ENCODE data around the gene PDP2. TPM values are rescaled to one million over a fixed set of nuclear protein-coding genes. Genes with fewer than 3 reads are reported as not detected.
"Not testable (repeated sequence)": the region's sequence is repeated elsewhere in the genome, so short reads cannot be mapped to it uniquely, and the experiment has no call there.

PDP2 gene
- total RNA-seq, 2 experiments from 2014 or later: 24.2 to 26.9 TPM

GRCh38 chr16:66853261-66854139 is 26.8 kb upstream of the PDP2 start:
- DNase-seq (no peak), ATAC-seq (no peak)
- H3K4me3 Mint-ChIP-seq: no peak overlapping the region
- H3K36me3 Mint-ChIP-seq (ENCODE audit: low read depth): no peaks in the 10 kb centered on the region
- no peaks in the 10 kb centered on the region for H3K9me3 Mint-ChIP-seq (ENCODE audit: insufficient read depth)
- H3K27ac Mint-ChIP-seq: no peak overlapping the region
- POLR2A ChIA-PET: no interaction called here
- H3K27me3 Mint-ChIP-seq (ENCODE audit: low read depth): no peaks in the 10 kb centered on the region
- CTCF ChIA-PET: interaction anchor here (1.2 to 1.7 kb wide), 2 partner anchors 14 to 22 kb away, joined by 6 to 10 read pairs; partner anchors contain the start of gene NAE1
- peaks cover 8% of the 10 kb centered on the region for H3K4me1 Mint-ChIP-seq (ENCODE audit: low read depth)

DNA sequence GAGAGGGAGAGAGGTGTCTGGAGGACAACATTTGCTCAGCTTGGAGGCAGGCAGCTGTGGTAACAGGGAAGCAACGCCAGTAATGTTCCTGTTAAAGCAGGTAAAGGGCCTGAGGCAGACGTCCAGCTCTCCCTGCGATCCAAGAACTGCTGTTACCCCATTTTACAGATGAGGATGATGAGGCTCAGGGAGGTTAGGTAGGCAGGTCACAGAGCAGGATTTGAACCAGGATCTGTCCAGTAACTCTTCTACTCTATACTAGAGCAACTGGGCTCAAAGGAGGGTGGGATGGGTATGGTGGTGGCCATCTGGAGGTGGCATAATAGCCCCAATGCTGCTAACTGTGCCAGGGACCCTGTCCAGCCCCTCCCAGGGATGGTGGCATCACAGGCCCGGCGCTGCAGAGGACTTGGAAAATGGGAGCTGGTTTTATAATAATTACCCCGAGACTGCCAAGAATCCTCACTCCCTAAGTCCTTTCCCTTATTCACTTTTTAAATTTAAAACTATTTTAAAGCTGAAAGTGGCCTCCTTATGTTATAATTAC is 24.1 kb upstream of the PDP2 start:
- H3K4me1 Mint-ChIP-seq (ENCODE audit: low read depth): peaks cover 7% of the 10 kb centered on the region
- DNase-seq (no peak), ATAC-seq (no peak)
- H3K27me3 Mint-ChIP-seq (ENCODE audit: low read depth): no peaks in the 10 kb centered on the region
- H3K36me3 Mint-ChIP-seq (ENCODE audit: low read depth): no peaks in the 10 kb centered on the region
- no peak overlapping the region for H3K4me3 Mint-ChIP-seq
- no peaks in the 10 kb centered on the region for H3K9me3 Mint-ChIP-seq (ENCODE audit: insufficient read depth)
- CTCF ChIA-PET: interaction anchor here (0.7 to 3.7 kb wide), 4 partner anchors 11 to 25 kb away, joined by 3 to 22 read pairs (median 10); partner anchors contain the start of gene NAE1
- H3K27ac Mint-ChIP-seq: no peak overlapping the region
- POLR2A ChIA-PET: no interaction called here

DNA sequence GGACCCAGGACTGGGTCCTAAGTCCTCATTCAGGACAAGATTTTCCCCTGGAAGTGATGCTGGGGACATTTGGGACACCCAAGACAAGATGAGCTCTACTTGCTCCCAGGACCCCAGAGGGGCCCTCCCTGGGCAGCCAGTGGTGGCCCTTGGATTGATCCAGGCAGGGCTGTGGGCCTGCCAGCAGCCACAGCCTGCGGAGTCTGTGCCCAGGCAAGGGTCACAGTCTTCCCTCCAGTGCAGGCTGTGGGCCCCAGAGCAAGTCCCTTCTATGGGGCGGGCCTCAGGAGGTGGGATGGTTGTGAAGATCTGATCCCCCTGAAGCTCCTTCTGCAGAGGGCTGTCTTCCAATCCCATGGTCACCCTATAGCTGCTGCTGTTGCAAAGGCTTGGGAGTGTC is 23.5 kb upstream of the PDP2 start:
- POLR2A ChIA-PET: no interaction called here
- no peaks in the 10 kb centered on the region for H3K27me3 Mint-ChIP-seq (ENCODE audit: low read depth)

DNA sequence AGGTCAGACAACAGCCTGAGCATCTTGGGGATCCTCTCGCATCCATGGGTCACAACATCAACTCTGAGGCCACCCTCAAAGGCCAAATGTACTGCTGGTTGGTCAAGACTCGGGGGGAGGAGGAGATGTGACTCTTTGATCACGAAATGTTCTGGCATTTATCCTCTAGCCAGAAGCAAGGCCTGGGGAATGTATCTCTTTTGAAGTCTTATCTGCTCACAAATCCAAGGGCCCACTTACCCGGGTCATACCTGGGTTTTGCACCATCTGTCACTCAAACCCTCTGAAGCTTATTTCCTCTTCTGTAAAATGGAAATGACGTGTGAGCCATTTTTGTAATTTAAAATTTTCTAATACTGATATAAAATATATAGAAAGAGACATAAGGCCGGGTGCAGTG is 22.9 kb upstream of the PDP2 start:
- no peaks in the 10 kb centered on the region for H3K36me3 Mint-ChIP-seq (ENCODE audit: low read depth)
- DNase-seq (no peak), ATAC-seq (no peak)
- POLR2A ChIA-PET: no interaction called here
- peaks cover 5% of the 10 kb centered on the region for H3K4me1 Mint-ChIP-seq (ENCODE audit: low read depth)
- no peaks in the 10 kb centered on the region for H3K27me3 Mint-ChIP-seq (ENCODE audit: low read depth)
- CTCF ChIA-PET: interaction anchor here (2.0 to 3.7 kb wide), 3 partner anchors 10 to 27 kb away, joined by 7 to 22 read pairs (median 14); partner anchors contain the start of gene NAE1
- no peaks in the 10 kb centered on the region for H3K9me3 Mint-ChIP-seq (ENCODE audit: insufficient read depth)
- no peak overlapping the region for H3K27ac Mint-ChIP-seq
- H3K4me3 Mint-ChIP-seq: no peak overlapping the region

More for the DNA sequence above, 23.5 kb upstream of the PDP2 start:
- no peak overlapping the region for H3K4me3 Mint-ChIP-seq
- H3K4me1 Mint-ChIP-seq (ENCODE audit: low read depth): peaks cover 6% of the 10 kb centered on the region
- no peaks in the 10 kb centered on the region for H3K9me3 Mint-ChIP-seq (ENCODE audit: insufficient read depth)
- DNase-seq (no peak), ATAC-seq (no peak)
- H3K27ac Mint-ChIP-seq: no peak overlapping the region
- H3K36me3 Mint-ChIP-seq (ENCODE audit: low read depth): no peaks in the 10 kb centered on the region
- CTCF ChIA-PET: interaction anchor here (0.7 to 3.7 kb wide), 4 partner anchors 11 to 26 kb away, joined by 3 to 22 read pairs (median 10); partner anchors contain the start of gene NAE1

DNA sequence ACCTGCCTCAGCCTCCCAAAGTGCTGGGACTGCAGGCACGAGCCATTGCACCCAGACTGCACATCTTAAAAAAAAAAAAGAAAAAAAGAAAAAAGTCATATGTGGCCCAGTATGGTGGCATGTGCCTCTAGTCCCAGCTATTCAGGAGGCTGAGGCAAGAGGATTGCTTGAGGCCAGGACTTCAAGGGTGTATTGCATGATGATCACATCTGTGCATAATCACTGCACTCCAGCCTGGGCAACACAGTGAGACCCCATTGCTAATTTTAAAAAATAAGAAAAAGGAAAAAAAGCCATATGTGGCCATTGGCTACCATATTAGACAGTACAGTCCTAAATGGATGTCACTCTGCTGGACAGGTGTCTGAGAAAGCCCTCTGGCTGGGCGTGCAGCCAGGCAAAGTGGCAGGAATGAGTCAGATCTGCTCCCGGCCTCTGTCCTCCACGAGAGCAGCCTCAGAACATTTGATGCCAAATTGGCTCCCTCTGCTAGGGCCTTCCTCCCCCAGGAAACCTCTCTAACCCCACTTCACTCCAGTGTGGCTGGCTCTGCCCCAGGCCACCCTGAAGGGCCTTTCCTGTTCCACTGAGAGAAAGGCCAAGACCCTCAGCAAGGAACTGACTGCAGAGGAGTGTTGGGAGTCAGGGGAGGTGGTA is 21.4 kb upstream of the PDP2 start:
- Mint-ChIP-seq H3K9me3 (ENCODE audit: insufficient read depth) (no peaks in the 10 kb centered on the region), H3K27me3 (ENCODE audit: low read depth) (no peaks in the 10 kb centered on the region), H3K4me3 (no peak overlapping the region), H3K27ac (no peak overlapping the region), H3K36me3 (ENCODE audit: low read depth) (no peaks in the 10 kb centered on the region), H3K4me1 (ENCODE audit: low read depth) (no peaks in the 10 kb centered on the region)
- no peak for DNase-seq
- POLR2A ChIA-PET: no interaction called here
- no peak for ATAC-seq
- CTCF ChIA-PET: interaction anchor here (2.1 to 3.7 kb wide), 2 partner anchors 9 to 28 kb away, joined by 13 to 22 read pairs; partner anchors contain the start of gene NAE1

GRCh38 chr16:66859397-66860068 is 20.8 kb upstream of the PDP2 start:
- ChIA-PET POLR2A (no interaction called here), CTCF (interaction anchor here (1.2 to 2.1 kb wide), 3 partner anchors 9 to 29 kb away, joined by 4 to 13 read pairs (median 6); partner anchors contain the start of genes NAE1 and PDP2)
- Mint-ChIP-seq H3K4me3 (no peak overlapping the region), H3K9me3 (ENCODE audit: insufficient read depth) (no peaks in the 10 kb centered on the region), H3K4me1 (ENCODE audit: low read depth) (no peaks in the 10 kb centered on the region), H3K27me3 (ENCODE audit: low read depth) (no peaks in the 10 kb centered on the region), H3K36me3 (ENCODE audit: low read depth) (no peaks in the 10 kb centered on the region), H3K27ac (no peak overlapping the region)
- DNase-seq (no peak), ATAC-seq (no peak)

- POLR2A ChIA-PET: no interaction called here
- no peak for DNase-seq
- Mint-ChIP-seq H3K36me3 (ENCODE audit: low read depth) (no peaks in the 10 kb centered on the region), H3K27ac (no peak overlapping the region), H3K27me3 (ENCODE audit: low read depth) (no peaks in the 10 kb centered on the region), H3K9me3 (ENCODE audit: insufficient read depth) (no peaks in the 10 kb centered on the region), H3K4me3 (no peak overlapping the region), H3K4me1 (ENCODE audit: low read depth) (no peaks in the 10 kb centered on the region)
- no peak for ATAC-seq
- CTCF ChIA-PET: interaction anchor here (1.4 to 1.8 kb wide), 3 partner anchors 11 to 31 kb away, joined by 4 to 13 read pairs (median 7); partner anchors contain the start of gene NAE1
These were observed 18.2 kb upstream of the PDP2 start for GRCh38 chr16:66862023-66862520.

DNA sequence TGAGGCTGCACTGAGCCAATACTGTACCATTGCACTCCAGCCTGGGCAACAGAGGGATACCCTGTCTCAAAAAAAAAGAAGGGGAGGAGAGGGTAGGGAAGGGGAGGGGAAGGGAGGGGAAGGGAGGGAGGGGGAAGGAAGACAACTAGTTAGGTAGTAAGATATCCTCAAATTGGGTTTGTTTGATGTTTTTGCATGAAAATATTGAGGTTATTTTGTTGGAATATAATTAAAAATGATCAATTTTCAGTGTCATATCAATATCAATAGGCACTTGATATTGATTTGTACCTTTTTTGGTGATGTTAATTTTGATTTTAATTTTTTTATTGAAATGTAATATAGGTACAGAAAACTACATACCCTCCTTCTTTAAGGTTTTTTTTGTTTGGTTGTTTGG is 16.6 kb upstream of the PDP2 start:
- ChIA-PET POLR2A (no interaction called here), CTCF (interaction anchor here (1.2 to 1.4 kb wide), 2 partner anchors 22 to 33 kb away, joined by 3 to 4 read pairs; partner anchors contain the start of gene NAE1)
- Mint-ChIP-seq H3K27me3 (ENCODE audit: low read depth) (no peaks in the 10 kb centered on the region), H3K4me1 (ENCODE audit: low read depth) (peaks cover 4% of the 10 kb centered on the region), H3K27ac (no peak overlapping the region), H3K9me3 (ENCODE audit: insufficient read depth) (no peaks in the 10 kb centered on the region), H3K36me3 (ENCODE audit: low read depth) (no peaks in the 10 kb centered on the region), H3K4me3 (no peak overlapping the region)
- ATAC-seq (no peak), DNase-seq (no peak)

DNA sequence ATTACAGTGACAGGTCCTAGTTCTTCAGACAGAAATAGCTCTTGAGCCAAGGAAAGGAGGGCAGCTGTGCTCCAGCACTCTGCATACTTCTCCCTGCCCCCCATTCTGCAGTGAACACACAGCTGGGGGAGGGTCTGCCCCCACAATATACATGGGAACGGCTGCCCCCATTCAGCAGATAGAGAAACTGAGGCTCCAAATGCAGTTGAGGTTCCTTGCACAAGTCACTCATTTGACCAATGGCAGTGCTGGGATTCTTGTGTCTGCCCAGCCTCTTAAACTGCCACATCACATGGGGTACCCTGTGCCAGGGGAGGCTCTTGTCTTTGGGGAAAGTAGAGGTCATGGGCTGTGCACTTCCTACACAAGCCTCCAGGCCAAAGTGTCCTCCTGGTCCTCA is 10.9 kb upstream of the PDP2 start:
- H3K9me3 Mint-ChIP-seq (ENCODE audit: insufficient read depth): no peaks in the 10 kb centered on the region
- POLR2A ChIA-PET: no interaction called here
- no peak overlapping the region for H3K27ac Mint-ChIP-seq
- CTCF ChIA-PET: interaction anchor here (0.8 to 7.5 kb wide), 9 partner anchors 10 to 306 kb away, joined by 3 to 195 read pairs (median 11); partner anchors contain the start of genes DYNC1LI2, NAE1 and PDP2
- no peaks in the 10 kb centered on the region for H3K36me3 Mint-ChIP-seq (ENCODE audit: low read depth)
- DNase-seq (no peak), ATAC-seq (no peak)
- no peak overlapping the region for H3K4me3 Mint-ChIP-seq
- peaks cover 31% of the 10 kb centered on the region for H3K4me1 Mint-ChIP-seq (ENCODE audit: low read depth)
- no peaks in the 10 kb centered on the region for H3K27me3 Mint-ChIP-seq (ENCODE audit: low read depth)

DNA sequence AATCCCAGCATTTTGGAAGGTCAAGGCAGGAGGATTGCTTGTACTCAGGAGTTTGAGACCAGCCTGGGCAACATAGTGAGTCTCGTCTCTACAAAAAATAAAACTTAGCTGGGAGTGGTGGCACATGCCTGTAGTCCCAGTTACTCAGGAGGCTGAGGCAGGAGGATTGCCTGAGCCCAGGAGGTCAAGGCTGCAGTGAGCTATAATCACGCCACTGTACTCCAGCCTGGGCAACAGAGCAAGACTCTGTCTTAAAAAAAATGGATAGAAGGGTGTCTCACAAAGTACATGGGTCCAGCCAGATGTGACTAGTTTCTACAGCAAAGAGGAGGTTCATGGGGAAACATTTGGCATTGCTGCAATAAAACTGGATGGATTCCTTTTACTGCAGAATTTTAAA is 9.0 kb upstream of the PDP2 start:
- ATAC-seq; H3K4me3 Mint-ChIP-seq; H3K36me3 Mint-ChIP-seq (ENCODE audit: low read depth); POLR2A ChIA-PET; H3K27ac Mint-ChIP-seq; H3K9me3 Mint-ChIP-seq (ENCODE audit: insufficient read depth); DNase-seq; H3K27me3 Mint-ChIP-seq (ENCODE audit: low read depth): not testable (repeated sequence)
- CTCF ChIA-PET: interaction anchor here (5.4 to 7.5 kb wide), 2 partner anchors 44 to 142 kb away, joined by 55 to 195 read pairs; partner anchors contain the start of gene NAE1
- H3K4me1 Mint-ChIP-seq (ENCODE audit: low read depth): peaks cover 48% of the 10 kb centered on the region

DNA sequence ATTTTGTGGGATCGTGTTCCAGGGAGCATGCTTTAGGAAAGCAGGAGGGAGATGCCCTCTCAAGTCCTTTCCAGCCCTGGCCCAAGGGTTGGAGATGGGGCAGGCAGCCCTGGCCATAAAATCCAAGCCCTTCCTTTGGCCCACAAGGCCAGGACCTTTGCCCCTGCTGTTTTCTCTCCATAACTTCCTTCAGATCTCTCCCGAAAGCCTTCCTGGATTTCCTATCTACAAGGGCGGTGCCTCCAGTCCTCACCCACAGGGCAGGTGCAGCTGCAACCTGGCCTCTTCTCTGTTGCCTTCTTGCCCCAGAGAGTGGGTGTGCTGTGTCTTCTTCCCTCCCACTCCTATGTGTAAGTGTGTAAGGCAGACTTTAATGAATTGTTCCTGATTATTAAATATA is 8.5 kb upstream of the PDP2 start:
- Mint-ChIP-seq H3K27ac (no peak overlapping the region), H3K4me1 (ENCODE audit: low read depth) (peaks cover 51% of the 10 kb centered on the region), H3K36me3 (ENCODE audit: low read depth) (no peaks in the 10 kb centered on the region), H3K4me3 (no peak overlapping the region), H3K27me3 (ENCODE audit: low read depth) (no peaks in the 10 kb centered on the region), H3K9me3 (ENCODE audit: insufficient read depth) (peaks cover 5% of the 10 kb centered on the region)
- no peak for DNase-seq
- CTCF ChIA-PET: interaction anchor here (1.1 to 7.5 kb wide), 16 partner anchors 10 to 263 kb away, joined by 3 to 195 read pairs (median 9); partner anchors contain the start of genes DYNC1LI2, NAE1 and PDP2
- ATAC-seq: no peak
- POLR2A ChIA-PET: interaction anchor here (3.2 kb wide), 1 partner anchor 42 kb away, joined by 28 read pairs; the partner anchor contains the start of gene NAE1
